ENCODE measurements around the gene PPP4R4.

- TF ChIP-seq CTCF (IDR thresholded peaks at IDR 0.05; ENCODE audit: borderline replicate concordance, extremely low read depth, low read length, poor library complexity, severe bottlenecking) = no peak
- TF ChIP-seq EZH2 (IDR thresholded peaks at IDR 0.05; ENCODE audit: borderline replicate concordance, low read depth, low read length, severe bottlenecking) = no peak
These were observed 35.1 kb upstream of the PPP4R4 start for GRCh38 chr14:94139006-94139405.

Measured in DND-41 (cell line).